Fibroblast of the conjunctiva (primary cell): ENCODE measurements around the gene ACP3.
A peak's percentile ranks its signal among the peaks of the same experiment; 100 is the strongest.
"Not testable (repeated sequence)": the region's sequence is repeated elsewhere in the genome, so short reads cannot be mapped to it uniquely, and the experiment has no call there.

ENCODE experiments used
- DNase-seq: peaks from one replicate; pipeline ENCODE4 v3.0.0-alpha.2; 2010; ENCODE audit warnings: low read depth

ACP3 gene

DNA sequence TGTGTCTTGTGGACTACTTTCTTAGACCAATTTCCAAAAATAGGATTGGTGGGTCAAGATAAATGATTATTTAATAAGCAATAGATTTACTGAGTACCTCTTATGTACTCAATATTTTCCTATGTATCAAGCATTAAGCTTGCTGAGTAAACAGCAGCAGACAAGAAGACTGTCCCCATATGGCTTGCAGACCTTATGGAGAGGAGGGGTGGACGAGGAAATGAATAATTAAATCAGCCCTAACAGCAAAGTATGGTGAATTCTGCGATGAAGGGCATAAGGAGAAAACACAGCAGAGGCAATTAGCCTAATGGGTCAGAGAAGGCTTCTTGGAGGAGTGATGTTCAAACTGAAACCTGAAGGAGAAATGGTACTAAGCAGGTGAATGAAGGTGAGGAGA lies 45.1 kb downstream of the ACP3 start:
- DNase-seq = no peak

DNA sequence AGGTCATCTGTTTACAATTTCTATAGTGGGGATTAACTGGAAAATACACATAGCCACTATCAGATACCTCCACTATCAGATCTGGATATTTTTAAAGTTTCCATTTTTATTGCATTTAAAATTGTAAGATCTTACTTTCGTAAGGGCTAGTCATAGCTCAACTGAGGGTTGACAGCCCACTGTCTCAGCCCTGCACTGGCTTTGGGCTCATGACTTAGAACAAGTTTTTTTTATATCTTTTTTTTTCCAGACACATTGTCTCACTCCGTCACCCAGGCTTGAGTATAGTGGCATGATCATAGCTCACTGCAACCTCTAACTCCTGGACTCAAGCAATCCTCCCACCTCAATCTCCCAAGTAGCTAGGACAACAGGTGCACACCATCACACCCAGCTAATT lies 51.3 kb downstream of the ACP3 start:
- DNase-seq = no peak

DNA sequence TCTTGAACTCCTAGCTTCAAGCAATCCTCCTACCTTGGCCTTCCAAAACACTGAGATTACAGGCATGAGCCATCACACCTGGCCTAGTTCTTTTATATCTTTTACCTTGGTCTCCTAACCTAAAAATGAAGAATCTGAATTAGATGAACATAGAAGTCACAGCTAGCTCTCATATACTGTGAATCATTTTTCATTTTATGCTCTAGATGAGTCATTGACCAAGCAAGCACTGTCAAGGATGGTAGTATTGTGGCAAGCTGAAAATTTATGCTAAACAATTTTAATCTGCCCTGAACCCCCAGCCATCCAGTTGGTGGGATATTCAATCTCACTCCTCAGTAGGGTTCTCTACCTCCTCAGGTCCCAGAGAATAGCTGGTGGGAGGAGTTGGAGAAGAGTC lies 51.8 kb downstream of the ACP3 start:
- DNase-seq = no peak

DNA sequence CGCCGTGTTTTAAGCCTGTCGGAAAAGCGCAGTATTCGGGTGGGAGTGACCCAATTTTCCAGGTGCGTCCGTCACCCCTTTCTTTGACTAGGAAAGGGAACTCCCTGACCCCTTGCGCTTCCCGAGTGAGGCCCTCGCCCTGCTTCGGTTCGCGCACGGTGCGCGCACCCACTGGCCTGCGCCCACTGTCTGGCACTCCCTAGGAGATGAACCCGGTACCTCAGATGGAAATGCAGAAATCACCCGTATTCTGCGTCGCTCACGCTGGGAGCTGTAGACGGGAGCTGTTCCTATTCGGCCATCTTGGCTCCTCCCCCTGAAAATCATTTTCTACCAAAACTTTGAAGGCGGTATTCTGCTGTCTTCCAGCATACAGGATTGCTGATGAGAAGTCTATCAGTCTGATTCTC lies 59.7 kb downstream of the ACP3 start:
- DNase-seq = not testable (repeated sequence)

DNA sequence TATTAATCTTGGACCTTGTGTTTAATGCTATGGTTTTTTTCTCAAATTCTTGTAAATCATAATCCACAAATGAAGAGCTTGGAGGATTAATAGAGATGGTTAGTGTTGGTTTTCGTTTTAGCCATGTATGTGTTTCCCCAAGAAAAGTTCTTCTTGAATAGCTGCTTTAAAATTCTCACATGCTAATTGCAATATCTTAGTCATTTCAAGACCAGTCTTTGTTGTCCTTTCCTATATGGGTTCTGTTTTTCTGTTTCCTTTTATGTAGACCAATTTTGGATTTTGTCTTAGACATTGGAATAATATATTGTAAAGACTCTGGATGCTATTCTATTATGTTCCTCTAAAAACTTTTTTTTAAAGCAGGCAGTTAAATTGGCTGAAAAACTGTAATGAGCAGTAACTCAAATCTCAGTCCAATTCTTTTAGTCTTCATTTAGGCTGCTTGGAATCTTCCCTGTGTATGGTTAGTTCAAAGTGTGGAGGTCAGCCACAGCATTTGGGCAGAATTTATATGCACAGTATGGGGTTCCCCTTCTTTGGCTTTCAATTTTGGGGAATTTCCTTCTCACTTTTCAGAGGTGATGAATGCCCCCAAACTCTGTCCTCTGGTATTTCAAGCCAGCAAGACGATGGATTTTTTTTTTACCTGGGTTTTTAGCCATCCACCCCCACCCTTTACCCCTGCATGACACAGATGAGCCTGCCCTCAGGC lies 61.0 kb downstream of the ACP3 start:
- no peak for DNase-seq

DNA sequence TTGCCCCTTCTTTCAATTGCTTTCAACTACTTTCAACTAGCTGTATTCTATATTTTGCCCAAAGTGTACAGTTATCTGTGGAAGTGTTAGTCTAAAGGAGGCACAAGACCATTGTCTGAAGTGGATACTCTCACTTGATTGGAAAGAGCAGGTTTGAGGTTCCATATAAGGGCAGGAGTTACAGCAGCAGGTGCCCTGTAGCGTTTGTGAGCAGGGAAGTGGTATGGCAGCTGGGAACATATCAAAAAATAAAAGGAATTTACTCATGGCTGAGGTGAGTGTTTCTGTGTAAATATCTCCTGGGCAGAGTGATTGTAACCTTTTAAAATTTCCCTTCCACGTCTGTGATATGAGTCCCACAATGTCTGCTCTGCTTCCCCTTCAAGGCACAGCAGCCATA lies 61.6 kb downstream of the ACP3 start:
- no peak for DNase-seq

DNA sequence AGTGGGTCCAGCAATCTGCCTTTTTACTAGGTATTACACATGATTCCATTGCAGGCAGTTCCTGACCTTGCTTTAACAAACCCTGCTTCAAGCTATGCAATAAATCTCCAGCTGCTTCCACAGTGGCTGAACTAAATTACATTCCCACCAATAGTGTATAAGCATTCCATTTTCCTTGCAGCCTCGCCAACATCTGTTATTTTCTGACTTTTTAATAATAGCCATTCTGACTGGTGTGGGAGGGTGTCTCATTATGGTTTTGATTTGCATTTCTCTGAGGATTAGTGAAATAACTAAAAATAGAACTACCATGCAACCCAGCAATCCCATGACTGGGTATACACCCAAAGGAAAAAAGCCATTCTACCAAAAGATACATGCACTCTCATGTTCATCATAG lies 63.7 kb downstream of the ACP3 start:
- DNase-seq = no peak

DNA sequence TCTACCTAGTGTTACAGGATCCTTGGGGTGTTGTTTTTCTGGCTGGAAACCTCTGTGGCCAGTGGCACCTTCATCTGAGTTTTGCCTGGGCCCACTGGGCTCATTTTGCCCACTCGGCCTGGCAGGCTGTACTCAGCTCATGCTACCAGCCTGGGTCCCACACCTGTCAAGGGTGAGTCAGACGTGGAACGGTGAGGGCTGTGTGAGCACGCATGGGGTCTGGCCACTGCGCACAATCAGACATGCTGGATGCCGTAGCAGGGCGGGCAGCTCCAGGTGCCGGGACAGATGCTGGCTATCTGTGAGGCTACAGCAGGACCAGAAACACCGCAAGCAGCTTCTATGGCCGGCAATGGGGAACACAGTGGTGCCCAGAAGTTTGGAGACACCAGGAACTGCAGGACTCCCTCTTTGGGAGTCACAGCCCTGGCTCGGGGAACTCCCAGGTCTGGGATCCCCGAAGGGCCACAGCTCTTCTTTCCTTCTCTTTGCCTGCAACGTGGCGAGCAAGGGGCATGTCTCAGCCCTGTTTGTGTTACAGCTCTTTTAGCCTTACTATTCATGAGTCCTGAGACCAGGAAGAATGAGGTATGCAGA lies 64.2 kb downstream of the ACP3 start:
- DNase-seq = no peak

DNA sequence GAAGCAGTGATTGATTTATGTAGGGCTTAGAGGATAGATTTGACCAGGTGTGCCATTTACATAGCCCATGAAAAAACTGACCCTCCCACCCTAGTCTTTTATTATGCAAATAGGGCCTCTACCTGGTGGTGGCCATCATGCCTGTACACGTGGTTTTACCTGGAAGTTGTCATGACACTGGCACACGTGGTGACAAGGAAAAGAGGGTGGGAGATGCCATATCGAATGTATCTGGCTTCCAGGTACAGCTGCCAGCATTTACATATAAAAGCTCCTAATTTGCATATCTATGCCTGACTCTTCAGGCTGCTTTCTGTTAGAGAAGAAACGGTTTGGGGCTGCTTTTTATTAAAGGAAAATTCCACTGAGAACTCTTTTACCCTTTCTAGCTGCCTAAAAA lies 65.1 kb downstream of the ACP3 start:
- DNase-seq = no peak

DNA sequence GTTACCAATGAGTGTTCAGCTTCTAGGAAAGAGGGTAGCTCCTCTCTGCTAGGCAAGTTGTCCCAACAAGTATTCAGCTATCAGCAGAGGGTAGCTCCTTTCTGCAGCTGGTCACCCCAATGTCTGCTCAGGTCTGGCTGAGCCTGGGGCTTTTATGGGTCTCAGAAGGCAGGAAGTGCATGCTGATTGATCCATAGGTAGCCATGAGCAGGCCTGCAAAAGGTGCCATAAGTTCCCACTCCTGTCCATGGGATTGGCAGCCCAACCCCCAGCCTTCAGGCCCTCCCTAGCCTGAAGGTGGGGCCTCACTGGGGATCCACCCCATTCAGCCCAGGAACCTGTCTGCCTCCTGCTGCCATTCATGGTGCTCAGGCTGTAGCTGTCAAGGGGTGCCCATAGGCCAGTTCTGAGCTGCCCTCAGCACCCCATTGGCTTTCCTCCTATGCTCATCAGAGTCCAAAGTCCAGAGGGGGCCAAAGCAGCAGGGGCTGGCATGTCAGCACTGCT lies 65.5 kb downstream of the ACP3 start:
- no peak for DNase-seq

DNA sequence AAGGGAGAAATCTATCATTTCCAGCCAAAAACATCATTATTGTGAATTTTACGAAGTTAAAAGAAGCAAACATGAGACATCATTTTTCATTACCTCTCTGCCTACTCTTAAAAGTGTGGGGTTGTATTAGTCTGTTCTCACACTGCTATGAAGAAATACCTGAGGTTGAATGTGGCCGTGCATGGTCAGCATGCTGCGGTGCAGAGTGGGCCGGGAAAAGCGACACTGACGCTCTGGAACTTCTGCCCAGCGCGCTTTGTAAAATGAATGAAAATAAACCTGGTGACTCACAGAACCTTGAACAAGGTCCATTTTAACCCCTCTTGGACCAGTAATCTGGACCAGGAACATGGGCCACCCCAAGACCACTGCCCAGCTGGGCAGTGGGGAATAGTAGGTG lies 69.1 kb downstream of the ACP3 start:
- DNase-seq = no peak

DNA sequence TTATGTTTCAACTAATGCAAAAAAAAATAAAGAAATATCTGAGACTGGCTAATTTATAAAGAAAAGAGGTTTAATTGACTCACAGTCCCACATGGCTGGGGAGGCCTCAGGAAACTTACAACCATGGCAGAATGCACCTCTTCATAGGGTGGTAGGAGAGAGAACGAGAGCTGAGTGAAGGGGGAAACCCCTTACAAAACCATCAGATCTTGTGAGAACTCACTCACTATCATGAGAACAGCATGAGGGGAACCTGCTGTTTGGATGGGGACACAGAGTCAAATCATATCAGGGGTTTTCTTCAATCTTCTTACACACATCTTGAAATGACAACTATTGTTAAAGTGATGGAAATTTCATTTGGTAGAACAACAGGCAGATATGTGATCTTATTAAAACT lies 75.5 kb downstream of the ACP3 start:
- not testable (repeated sequence) for DNase-seq

DNA sequence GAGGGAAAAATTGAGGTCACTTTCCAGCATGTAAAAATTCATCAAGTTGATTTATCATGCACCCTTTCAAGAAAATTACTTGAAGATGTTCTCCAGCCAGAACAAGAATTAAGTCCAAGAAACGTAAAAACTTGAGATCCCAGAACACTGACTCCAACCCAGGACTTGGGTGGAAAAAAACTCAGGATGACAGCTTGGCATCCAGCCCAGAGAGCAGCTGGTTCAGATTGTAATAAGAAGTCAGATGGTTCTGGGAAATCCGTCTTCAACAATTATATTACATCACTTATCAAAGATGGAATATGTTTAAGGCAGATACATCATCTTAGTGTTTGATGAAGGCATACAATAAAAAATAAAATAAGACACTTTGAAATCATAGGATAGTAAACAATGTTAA lies 77.1 kb downstream of the ACP3 start:
- DNase-seq = peak; percentile 8

DNA sequence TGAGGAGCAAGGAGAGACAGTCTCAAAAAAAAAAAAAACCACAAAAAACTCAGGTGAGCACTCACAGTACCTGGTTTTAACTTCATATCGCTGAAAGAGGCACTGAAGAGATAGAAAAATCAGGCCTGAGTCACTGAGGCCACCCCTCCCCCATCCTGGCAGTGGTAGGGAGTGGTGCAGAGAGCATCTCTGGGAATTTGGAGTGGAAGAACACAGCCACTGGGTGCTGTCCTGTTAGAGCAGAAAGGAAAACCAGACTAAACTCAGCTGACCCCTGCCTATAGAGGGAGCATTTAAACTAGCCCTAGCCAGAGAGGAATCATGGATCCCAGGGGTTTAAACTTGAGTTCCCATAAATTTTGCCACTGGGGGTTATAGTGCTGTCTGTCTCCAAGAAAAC lies 77.9 kb downstream of the ACP3 start:
- no peak for DNase-seq

DNA sequence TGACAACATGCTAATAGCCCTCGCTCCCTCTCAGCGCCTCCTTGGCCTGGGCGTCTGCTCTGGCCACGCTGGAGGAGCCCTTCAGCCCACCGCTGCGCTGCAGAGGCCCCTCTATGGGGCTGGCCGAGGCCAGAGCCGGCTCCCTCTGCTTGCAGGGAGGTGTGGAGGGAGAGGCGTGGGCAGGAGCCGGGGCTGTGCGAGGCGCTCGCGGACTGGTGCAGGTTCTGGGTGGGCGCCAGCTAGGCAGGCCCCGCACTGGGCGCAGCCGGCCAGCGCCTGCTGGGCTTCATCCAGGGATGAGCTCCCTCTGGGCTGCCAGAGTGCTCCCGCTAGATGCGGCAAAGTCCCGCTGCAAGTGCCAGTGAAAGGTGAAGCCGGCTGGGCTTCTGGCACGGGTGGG lies 79.0 kb downstream of the ACP3 start:
- no peak for DNase-seq

DNA sequence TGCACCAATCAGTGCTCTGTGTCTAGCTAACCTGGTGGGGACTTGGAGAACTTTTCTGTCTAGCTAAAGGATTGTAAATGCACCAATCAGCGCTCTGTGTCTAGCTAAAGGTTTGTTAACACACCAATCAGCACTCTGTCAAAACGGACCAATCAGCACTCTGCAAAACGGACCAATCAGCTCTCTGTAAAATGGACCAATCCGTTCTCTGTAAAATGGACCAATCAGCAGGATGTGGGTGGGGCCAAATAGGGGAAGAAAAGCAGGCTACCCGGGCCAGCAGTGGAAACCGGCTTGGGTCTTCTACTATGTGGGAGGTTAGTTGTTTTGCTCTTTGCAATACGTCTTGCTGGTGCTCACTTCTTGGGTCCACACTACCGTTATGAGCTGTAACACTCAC lies 79.6 kb downstream of the ACP3 start:
- not testable (repeated sequence) for DNase-seq

DNA sequence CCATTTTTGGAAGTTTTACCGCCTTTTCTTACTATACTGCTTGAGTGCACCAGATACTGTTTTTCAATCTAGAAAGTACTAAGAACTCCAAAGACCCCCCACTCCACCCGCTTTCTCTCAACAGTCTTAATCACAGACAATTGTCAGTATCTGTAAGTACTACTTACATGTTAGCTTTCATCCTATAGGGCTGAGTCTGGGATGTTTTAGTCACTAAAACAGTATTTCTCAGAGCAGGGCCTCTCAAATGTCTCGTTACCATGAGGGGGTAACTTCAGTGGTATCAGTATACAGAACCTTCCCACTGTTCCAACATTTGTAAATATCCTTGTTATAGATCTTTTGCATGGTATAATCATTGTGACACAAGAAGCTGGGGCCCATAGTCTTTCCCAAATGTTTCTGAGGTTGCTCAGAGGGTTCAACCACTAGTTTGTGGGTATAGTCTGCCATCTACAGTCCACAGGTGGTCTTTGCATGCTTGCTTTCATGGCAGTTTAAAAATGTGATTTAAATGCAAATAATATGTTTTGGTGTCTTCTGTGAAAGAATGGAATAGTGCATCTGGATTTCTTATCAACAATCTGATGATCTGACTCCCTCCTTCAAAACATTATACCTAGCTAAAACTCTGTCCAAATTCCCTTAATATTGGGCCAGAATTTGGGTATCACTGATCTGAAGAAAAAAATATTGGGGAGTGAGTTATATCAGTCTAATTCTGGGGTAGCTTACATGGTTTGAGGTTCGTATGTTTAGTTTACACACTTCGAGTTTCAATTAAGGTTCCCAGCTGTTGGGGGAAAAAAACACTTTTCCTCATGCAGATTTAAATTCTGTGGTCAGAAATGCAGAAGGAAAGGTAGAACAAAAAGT lies 82.1 kb downstream of the ACP3 start:
- peak; percentile 43 for DNase-seq

DNA sequence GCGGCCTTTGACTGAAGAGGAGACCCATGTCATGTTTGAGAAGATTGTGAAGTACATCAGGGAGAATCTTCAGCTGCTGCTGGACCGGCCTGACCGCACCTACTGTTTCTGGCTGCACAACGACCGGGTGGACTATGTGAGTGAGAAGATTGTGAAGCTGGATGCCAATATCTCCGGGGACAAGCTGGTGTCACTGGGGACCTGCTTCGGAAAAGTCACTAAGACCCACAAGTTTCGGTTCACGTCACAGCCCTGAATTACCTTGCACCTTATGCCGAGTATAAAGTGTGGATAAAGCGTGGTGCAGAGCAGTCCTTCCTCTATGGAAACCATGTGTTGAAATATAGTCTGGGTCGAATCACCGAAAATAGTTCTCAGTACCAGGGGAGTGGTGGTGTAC lies 84.0 kb downstream of the ACP3 start:
- no peak for DNase-seq

DNA sequence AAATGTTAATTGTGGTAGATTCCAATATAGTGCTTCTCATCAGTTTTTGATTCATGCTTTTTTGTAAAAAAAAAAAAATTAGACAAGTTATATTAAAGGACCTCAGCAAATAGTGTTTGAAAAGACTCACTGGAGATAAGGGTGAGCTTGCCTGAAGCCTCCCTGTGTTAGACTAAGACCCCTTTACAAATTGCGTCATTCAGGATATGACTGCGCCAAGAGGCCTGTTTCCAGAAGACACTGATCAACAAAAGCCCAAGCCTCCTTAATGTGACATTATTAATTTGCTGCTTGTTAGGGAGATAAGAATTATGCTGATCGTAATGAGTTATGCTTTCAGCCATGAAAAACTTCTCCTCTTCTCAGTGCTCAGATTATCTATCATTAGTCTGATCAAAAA lies 87.1 kb downstream of the ACP3 start:
- no peak for DNase-seq

DNA sequence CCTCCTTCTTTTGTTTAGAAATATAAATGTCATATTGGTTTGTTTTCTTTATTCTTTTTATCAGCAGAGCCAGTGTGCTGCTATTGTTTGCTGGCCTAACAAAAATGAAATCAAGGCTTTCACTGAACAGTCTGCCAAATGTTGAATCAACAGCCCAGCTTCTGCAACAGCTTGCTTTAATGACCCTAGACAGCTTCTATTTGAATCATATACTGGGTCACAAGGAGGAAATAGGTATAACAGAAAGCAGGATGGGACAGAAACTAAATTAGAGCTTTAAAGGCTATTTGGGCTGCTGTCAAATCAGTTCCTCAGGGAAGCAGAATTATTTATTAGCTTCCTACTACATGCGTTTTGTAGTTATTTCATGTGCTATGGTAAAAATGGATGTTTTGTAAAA lies 88.0 kb downstream of the ACP3 start:
- DNase-seq = no peak

DNA sequence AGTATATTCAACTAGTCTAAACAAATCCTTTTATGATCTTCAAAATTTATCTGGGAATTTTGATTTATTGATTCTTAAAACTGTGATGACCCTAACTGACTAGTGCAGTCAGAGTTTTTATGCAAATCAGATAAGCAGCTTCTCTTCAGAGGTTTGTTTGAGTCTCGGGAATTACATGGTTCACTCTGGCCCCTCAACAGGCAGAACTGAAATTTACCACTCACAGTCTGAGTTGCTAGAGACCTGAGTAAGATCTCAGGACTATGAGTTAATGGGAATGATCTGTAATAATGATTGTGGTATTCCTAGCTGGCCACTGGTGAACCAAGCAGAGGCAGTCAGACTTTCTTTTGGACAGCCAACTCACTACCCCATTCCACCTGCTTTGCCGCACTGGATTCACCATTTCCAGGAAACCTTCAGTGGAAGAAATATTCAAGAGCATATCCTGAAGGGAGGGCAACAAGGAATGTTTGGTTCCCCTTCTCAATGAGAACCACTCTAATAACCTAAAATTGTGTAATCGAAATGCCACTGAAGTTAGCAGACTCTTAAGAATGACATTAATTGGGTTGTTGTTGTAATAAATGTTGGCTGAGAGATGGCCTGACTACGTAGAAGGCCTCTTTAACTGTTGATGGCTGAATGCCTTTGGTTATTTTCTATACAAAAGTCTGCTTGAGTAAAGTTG lies 88.5 kb downstream of the ACP3 start:
- no peak for DNase-seq

DNA sequence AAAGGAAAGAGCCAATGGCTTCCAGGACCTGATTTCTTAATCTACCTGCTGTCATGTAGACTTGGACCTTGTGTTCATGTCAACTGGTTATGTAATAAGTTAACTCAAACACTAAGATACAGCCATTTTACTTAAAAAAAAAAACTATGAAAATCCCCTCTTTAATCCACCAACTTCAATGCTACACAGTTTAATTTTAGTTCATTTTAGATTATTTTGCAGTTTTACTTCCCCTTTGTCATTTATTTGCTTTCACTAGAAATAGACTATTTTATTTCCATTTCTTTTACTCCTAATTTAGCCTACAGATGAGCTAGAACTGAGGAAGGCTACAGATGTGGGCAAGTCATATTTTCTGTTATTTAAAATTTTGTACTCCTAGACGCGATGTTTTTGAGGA lies 89.4 kb downstream of the ACP3 start:
- DNase-seq = no peak
